GM12873 (cell line): ENCODE measurements around the gene SUSD4.

Source experiments
- TF ChIP-seq, protein P1 (sequence below): IDR thresholded peaks from 2 replicates; pipeline ENCODE4 v1.5.1; 2012; ENCODE audit warnings: low read depth, mild to moderate bottlenecking, moderate library complexity, low read length, control low read depth; ENCODE audit not compliant: insufficient read depth; ENCODE audit errors: missing control alignments

Gene SUSD4

DNA sequence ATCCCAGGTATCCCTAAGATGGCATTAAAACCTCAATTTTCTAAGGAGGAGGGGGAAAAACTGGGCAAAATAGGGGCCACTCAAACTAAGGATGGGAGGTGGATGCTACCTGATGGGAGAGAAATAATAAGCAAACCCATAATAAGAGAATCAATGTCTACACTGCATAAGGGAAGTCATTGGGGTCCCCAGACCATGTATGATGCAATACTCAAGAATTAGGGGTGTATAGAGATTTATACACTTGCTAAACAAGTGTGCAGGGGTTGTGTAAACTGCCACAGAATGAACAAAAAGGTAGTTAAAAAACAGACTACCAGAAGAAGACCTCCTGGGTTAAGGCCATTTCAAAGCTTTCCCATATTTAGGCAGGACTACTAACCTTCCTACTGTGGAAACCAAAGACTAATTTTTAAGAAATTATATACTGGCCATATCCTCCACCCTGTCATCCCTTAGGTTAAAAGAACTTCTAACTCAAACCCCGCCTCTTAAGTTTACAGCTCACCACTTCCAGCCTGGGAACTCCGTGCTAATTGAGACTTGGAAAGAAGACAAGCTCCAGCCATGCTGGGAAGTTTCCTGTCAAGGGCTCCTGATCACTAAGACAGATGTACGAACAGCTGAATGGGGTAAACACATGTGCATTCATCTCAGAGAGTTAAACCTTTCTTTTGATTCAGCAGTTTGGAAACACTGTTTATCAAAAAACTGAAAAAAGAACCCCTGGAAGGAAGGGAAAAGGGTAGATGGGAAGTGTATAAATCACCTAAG is 156.5 kb downstream of the SUSD4 start:
- TF ChIP-seq, protein P1, sequence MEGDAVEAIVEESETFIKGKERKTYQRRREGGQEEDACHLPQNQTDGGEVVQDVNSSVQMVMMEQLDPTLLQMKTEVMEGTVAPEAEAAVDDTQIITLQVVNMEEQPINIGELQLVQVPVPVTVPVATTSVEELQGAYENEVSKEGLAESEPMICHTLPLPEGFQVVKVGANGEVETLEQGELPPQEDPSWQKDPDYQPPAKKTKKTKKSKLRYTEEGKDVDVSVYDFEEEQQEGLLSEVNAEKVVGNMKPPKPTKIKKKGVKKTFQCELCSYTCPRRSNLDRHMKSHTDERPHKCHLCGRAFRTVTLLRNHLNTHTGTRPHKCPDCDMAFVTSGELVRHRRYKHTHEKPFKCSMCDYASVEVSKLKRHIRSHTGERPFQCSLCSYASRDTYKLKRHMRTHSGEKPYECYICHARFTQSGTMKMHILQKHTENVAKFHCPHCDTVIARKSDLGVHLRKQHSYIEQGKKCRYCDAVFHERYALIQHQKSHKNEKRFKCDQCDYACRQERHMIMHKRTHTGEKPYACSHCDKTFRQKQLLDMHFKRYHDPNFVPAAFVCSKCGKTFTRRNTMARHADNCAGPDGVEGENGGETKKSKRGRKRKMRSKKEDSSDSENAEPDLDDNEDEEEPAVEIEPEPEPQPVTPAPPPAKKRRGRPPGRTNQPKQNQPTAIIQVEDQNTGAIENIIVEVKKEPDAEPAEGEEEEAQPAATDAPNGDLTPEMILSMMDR = no peak

- TF ChIP-seq, protein P1 = no peak
Measured at GRCh38 chr1:223204424-223204823, 159.6 kb downstream of the SUSD4 start.

DNA sequence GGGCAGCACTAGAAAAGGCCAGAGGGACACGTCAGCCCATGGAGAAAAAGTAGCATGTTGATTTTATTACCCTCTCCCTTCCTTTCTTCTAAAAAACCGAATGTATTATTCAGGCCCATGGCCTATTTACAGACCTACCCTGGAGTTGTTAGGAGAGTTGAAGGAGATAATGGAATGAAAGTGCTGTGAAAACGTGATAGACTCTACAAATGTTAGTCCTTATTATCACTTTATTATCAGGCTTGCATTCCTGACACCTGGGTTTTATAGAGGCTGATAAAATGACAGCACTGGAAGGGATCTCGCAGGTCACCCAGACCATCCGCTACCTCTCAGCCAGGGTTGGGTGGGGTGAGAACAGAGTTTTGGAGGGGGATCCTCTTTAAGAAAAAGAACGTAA is 160.3 kb downstream of the SUSD4 start:
- TF ChIP-seq, protein P1 = no peak

GRCh38 chr1:223203034-223203408 is 161.0 kb downstream of the SUSD4 start:
- TF ChIP-seq, protein P1 = no peak

- TF ChIP-seq, protein P1 = no peak
Measured at GRCh38 chr1:223202376-223203033, 161.5 kb downstream of the SUSD4 start.

DNA sequence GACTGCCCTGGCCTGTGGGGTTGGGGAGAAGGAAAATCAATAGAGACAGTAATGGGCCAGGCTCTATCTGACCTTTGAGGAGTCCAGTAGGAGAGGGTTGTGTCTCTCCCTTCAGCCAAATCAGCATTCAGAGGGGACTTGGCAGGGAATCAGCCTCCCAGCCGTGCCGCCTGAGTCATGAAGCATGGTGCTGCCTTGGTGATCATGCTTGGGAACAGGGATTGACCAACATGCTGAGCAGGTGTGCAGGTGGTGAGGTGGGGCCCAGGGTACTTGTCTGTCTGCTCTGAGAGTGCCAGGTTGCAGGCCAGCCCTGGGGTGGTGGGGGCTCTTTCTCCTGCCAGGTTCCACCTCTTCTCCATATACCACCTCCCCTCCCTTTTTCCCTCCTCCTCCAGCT is 162.0 kb downstream of the SUSD4 start:
- TF ChIP-seq, protein P1 = no peak

- TF ChIP-seq, protein P1 = no peak
Measured at GRCh38 chr1:223200903-223201302, 163.1 kb downstream of the SUSD4 start.
